Activated CD4-positive, CD25-positive, alpha-beta regulatory T cell treated with anti-CD3 and anti-CD28 coated beads, Interleukin-2, amount 50 U/mL, for 16 hours (primary cell): ENCODE measurements around the gene GRIP1.

ENCODE experiments used
- DNase-seq: peaks from one replicate; pipeline ENCODE4 v3.0.0-alpha.2; 2020; ENCODE audit warnings: low read depth, low spot score

The GRIP1 gene

GRCh38 chr12:66459944-66460482 lies 218.9 kb downstream of the GRIP1 start:
- DNase-seq, result no peak

- no peak for DNase-seq
Measured at GRCh38 chr12:66456612-66457011, 222.3 kb downstream of the GRIP1 start.

- no peak for DNase-seq
Measured at GRCh38 chr12:66453844-66454243, 225.0 kb downstream of the GRIP1 start.

GRCh38 chr12:66453120-66453519 lies 225.8 kb downstream of the GRIP1 start:
- no peak for DNase-seq

GRCh38 chr12:66449531-66449930 lies 229.3 kb downstream of the GRIP1 start:
- DNase-seq, result no peak

GRCh38 chr12:66447643-66448042 lies 231.2 kb downstream of the GRIP1 start:
- no peak for DNase-seq

GRCh38 chr12:66446276-66446675 lies 232.6 kb downstream of the GRIP1 start:
- no peak for DNase-seq

- DNase-seq, result no peak
Measured at GRCh38 chr12:66441905-66442559, 236.8 kb downstream of the GRIP1 start.

GRCh38 chr12:66438601-66439000 lies 240.3 kb downstream of the GRIP1 start:
- no peak for DNase-seq

GRCh38 chr12:66430106-66430505 lies 248.8 kb downstream of the GRIP1 start:
- DNase-seq, result no peak

- no peak for DNase-seq
Measured at GRCh38 chr12:66428870-66429269, 250.0 kb downstream of the GRIP1 start.

GRCh38 chr12:66428261-66428660 lies 250.6 kb downstream of the GRIP1 start:
- no peak for DNase-seq

- no peak for DNase-seq
Measured at GRCh38 chr12:66426696-66427095, 252.2 kb downstream of the GRIP1 start.

GRCh38 chr12:66423266-66423665 lies 255.6 kb downstream of the GRIP1 start:
- DNase-seq, result no peak

GRCh38 chr12:66418908-66419307 lies 260.0 kb downstream of the GRIP1 start:
- DNase-seq, result no peak

- DNase-seq, result no peak
Measured at GRCh38 chr12:66417217-66417616, 261.7 kb downstream of the GRIP1 start.

- no peak for DNase-seq
Measured at GRCh38 chr12:66409195-66409871, 269.5 kb downstream of the GRIP1 start.

- DNase-seq, result no peak
Measured at GRCh38 chr12:66405395-66405794, 273.5 kb downstream of the GRIP1 start.

- no peak for DNase-seq
Measured at GRCh38 chr12:66403746-66404145, 275.1 kb downstream of the GRIP1 start.

- no peak for DNase-seq
Measured at GRCh38 chr12:66399911-66400306, 279.0 kb downstream of the GRIP1 start.

- DNase-seq, result no peak
Measured at GRCh38 chr12:66398931-66399910, 279.7 kb downstream of the GRIP1 start.
